Measurements from ENCODE around the gene TMEM179B. TPM values are rescaled to one million over a fixed set of nuclear protein-coding genes. Genes with fewer than 3 reads are reported as not detected.

TMEM179B gene
- 20.0 and 29.4 TPM in 2 replicates for total RNA-seq (2012; rRNA removed)
- polyA plus RNA-seq (2012; rRNA removed) = 67.1 and 71.5 TPM in 2 replicates
- 83.4 and 96.5 TPM in 2 replicates for polyA plus RNA-seq (2012; cell fraction: cytosol; rRNA removed)
- 23.6 and 27.1 TPM in 2 replicates for polyA plus RNA-seq (2012; cell fraction: nucleus; rRNA removed; ENCODE audit: low replicate concordance)
- percentile 65 among the genes with signal in this experiment for Bru-seq, nascent RNA
- percentile 78 among the genes with signal in this experiment for BruChase-seq, experiment 1, labeled RNA remaining after a 6-hour chase
- BruChase-seq, experiment 2, labeled RNA remaining after a 2-hour chase = percentile 68 among the genes with signal in this experiment
- long read RNA-seq, transcript TMEM179B-201 (5 exons, 1,023 nt) = major isoform, 35 of 44 reads
- long read RNA-seq, partial matches to known transcripts = 1 of 44 reads
- long read RNA-seq, other reads (novel, unspliced or antisense) = 8 of 44 reads

GRCh38 chr11:62787005-62787759 lies at the start of gene TMEM179B:
Gene TMEM179B (plus strand): TSS chr11:62787402. CDS start chr11:62787432, 30 bp downstream.
- peak within 1 kb of the TSS; percentile 99 for H2AFZ ChIP-seq (replicated peaks; ENCODE audit: low read length, poor library complexity)
- dilution Hi-C loops (cut with HindIII; ENCODE audit: low sequenced_read_pairs, unreplicated experiment) = no loop called here
- TF ChIP-seq NFE2L2 (IDR thresholded peaks at IDR 0.05; ENCODE audit: low read depth, low read length) (no peak), CHD1 (IDR thresholded peaks at IDR 0.05; ENCODE audit: low read depth, low read length) (0 out of 2 replicates have a peak, but pooled peaks have one; percentile 34), USF2 (IDR thresholded peaks at IDR 0.05; ENCODE audit: low read depth, low read length) (no peak), FOS (IDR thresholded peaks at IDR 0.05; ENCODE audit: low read depth, low read length) (0 out of 2 replicates have a peak, but pooled peaks have one; percentile 7), BHLHE40 (IDR thresholded peaks at IDR 0.05; ENCODE audit: low read depth, low read length) (no peak), ELK1 (IDR thresholded peaks at IDR 0.05; ENCODE audit: borderline replicate concordance, low read depth, low read length) (no peak), MAFK (IDR thresholded peaks at IDR 0.05; ENCODE audit: low read depth, low read length) (no peak), CEBPB (IDR thresholded peaks at IDR 0.05; ENCODE audit: low read depth, low read length) (no peak), CTCF (conservative IDR thresholded peaks at IDR 0.05; ENCODE audit: low read depth, low read length) (peak; percentile 74), MAZ (IDR thresholded peaks at IDR 0.05; ENCODE audit: borderline replicate concordance, low read depth, low read length) (peak; percentile 91; the same call in 1 of the 2 replicates)

More at GRCh38 chr11:62787005-62787759, at the start of gene TMEM179B:
- H3K23ac ChIP-seq (ENCODE audit: low read depth, low read length) = peak within 1 kb of the TSS; percentile 96
- H2AK5ac ChIP-seq (ENCODE audit: low read depth, low read length) = peak within 1 kb of the TSS; percentile 95
- H2AK9ac ChIP-seq (replicated peaks; ENCODE audit: low read depth, low read length, poor library complexity) = peak within 1 kb of the TSS; percentile 100
- peak within 1 kb of the TSS; percentile 70 for H2BK5ac ChIP-seq (ENCODE audit: low read depth, low read length, poor library complexity, severe bottlenecking)
- intact Hi-C loops (cut with micrococcal nuclease) = loop anchor here (2.0 to 5.0 kb wide), 2 partner anchors 46 to 95 kb away; partner anchors contain the start of genes SLC3A2, STX5 and TEX54
- H3K14ac ChIP-seq (replicated peaks; ENCODE audit: low read depth, low read length) = peak within 1 kb of the TSS; percentile 97
- no peaks in the 10 kb centered on the region for H3K9me1 ChIP-seq (ENCODE audit: insufficient read depth, low read length)
- peak within 1 kb of the TSS; percentile 94 for H3K4me3 ChIP-seq (ENCODE audit: insufficient read depth, low read depth, low read length)
- peak; percentile 68 for ATAC-seq (ENCODE audit: low read depth)
- no peak within 1 kb of the TSS for H2BK15ac ChIP-seq (ENCODE audit: low read depth, low read length)
- H3K4me2 ChIP-seq (ENCODE audit: low read depth, low read length) = peak within 1 kb of the TSS; percentile 95
- peak within 1 kb of the TSS; percentile 96 for H3K9ac ChIP-seq (ENCODE audit: low read depth, low read length)
- H2BK120ac ChIP-seq (ENCODE audit: low read depth, low read length) = peak within 1 kb of the TSS; percentile 35
- H4K5ac ChIP-seq (ENCODE audit: low read depth, low read length) = peak within 1 kb of the TSS; percentile 78
- ChIA-PET POLR2A (ENCODE audit: unreplicated experiment) (interaction anchor here (1.1 kb wide), 1 partner anchor 54 kb away, joined by 3 read pairs; no protein-coding TSS in a partner anchor), CTCF (interaction anchor here (0.6 to 2.8 kb wide), 19 partner anchors 12 to 106 kb away, joined by 3 to 26 read pairs (median 4); partner anchors contain the start of genes NXF1, SLC3A2, TAF6L and ZBTB3)
- peak within 1 kb of the TSS; percentile 85 for H4K91ac ChIP-seq (ENCODE audit: insufficient read depth, low read depth, low read length)
- H3K18ac ChIP-seq (ENCODE audit: low read depth, low read length) = peak within 1 kb of the TSS; percentile 18; the same call in 1 of the 2 replicates
- peaks cover 21% of the 10 kb centered on the region for H3K36me3 ChIP-seq (ENCODE audit: control insufficient read depth, insufficient read depth, low read length)
- peak within 1 kb of the TSS; percentile 92 for H3K4ac ChIP-seq (ENCODE audit: low read depth, low read length)
- no peaks in the 10 kb centered on the region for H3K9me3 ChIP-seq (ENCODE audit: control insufficient read depth, insufficient read depth, low read length)
- peak within 1 kb of the TSS; percentile 89 for H3K27ac ChIP-seq (ENCODE audit: insufficient read depth, low read length)
- BruUV-seq (replicated peaks) = no TSS peak
- no peaks in the 10 kb centered on the region for H3K27me3 ChIP-seq (ENCODE audit: control insufficient read depth, insufficient read depth, low read length)
- H3K79me1 ChIP-seq (ENCODE audit: low read depth in 1 of 2, low read length in 2 of 2) = peaks cover 15 to 40% of the 10 kb centered on the region in 2 experiments; a peak in 3 of 4 replicates
- H3K4me1 ChIP-seq (ENCODE audit: control insufficient read depth, insufficient read depth, low read length) = peaks cover 11% of the 10 kb centered on the region
- peaks cover 11% of the 10 kb centered on the region for H4K20me1 ChIP-seq (ENCODE audit: insufficient read depth, low read length)
- H2BK20ac ChIP-seq (ENCODE audit: low read depth, low read length) = peak within 1 kb of the TSS; percentile 33; the same call in 1 of the 2 replicates
- H3K56ac ChIP-seq (ENCODE audit: extremely low read depth, insufficient read depth, low read length) = peak within 1 kb of the TSS; percentile 59
- peak within 1 kb of the TSS; percentile 88 to 94 for H4K8ac ChIP-seq (ENCODE audit: low read depth in 2 of 2, low read length in 2 of 2)
- WGBS, 2 experiments (ENCODE audit: extremely low coverage in 2 of 2, insufficient read length in 1 of 2) = 0% methylated on average over 71 of the region's 88 CpGs; no CpG with 5 or more reads in 1 of the 2 experiments
- in situ Hi-C loops (cut with MboI; ENCODE audit: low sequenced_read_pairs) = no loop called here
- peak; percentile 98 for DNase-seq

All from IMR-90 (cell line).